ENCODE data around the gene RAET1G. TPM values are rescaled to one million over a fixed set of nuclear protein-coding genes. Genes with fewer than 3 reads are reported as not detected.
"Not testable (repeated sequence)": the region's sequence is repeated elsewhere in the genome, so short reads cannot be mapped to it uniquely, and the experiment has no call there.

RAET1G gene
- total RNA-seq, 1 experiment from 2014 or later, result 1.2 TPM

DNA sequence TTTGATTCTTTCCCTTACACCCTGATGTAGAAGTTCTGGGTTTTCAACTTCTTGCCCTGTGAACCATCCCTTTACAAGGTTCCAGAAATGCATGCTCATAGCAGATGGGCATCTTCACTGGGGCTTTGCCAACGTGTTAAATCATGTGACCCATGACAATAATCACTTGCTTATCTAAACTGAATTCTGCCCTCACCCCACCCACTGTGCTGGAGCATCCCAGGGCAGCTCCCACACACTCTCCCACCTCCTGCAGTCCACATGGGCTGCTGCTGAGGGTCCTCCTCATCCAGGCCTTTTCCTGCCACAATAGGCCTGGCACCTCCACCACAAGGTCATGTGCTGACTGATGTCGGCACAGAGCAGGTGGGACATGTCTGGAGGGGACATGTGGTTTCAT, 45.1 kb upstream of the RAET1G start:
- intact Hi-C loops (cut with micrococcal nuclease; ENCODE audit: unreplicated experiment); H3K36me3 ChIP-seq (ENCODE audit: control insufficient read depth, insufficient read depth, low read length); H3K4me3 ChIP-seq (ENCODE audit: low read depth in 2 of 2, low read length in 2 of 2); POLR2A ChIA-PET; BruUV-seq (replicated peaks); CTCF ChIA-PET; in situ Hi-C loops (cut with HindIII; ENCODE audit: low pct_unique_long_range_greater_than_20kb, low sequenced_read_pairs); H3K4me1 ChIP-seq (ENCODE audit: control insufficient read depth, insufficient read depth, low read length); DNase-seq (ENCODE audit: low read depth, low spot score); H3K27ac ChIP-seq (ENCODE audit: low read length); H3K27me3 ChIP-seq (ENCODE audit: control insufficient read depth, insufficient read depth, low read length); ATAC-seq; H3K9me3 ChIP-seq (ENCODE audit: control insufficient read depth, insufficient read depth, low read depth, low read length): not testable (repeated sequence)

DNA sequence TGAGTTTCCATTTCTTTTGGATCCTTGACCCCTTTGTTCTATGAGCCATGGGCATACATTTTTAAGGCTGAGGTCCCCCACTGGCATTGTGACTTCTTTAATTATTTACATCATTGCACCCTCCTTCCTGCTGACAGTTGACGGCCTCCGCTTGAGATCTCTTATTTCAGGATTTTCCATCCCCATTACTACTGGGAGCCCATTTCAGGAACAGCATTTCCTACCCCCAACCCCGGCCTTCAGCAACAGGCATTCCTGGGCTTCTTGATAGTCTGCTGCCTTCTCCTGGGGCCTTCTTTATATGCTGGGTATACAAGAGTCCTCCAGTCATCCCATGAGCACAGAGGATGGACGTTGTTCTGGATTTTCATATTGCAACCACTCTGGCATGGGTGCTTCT, 44.7 kb upstream of the RAET1G start:
- ATAC-seq (no peak), DNase-seq (ENCODE audit: low read depth, low spot score) (no peak)
- Histone ChIP-seq H3K9me3 (ENCODE audit: control insufficient read depth, insufficient read depth, low read depth, low read length) (no peaks in the 10 kb centered on the region), H3K27me3 (ENCODE audit: control insufficient read depth, insufficient read depth, low read length) (no peaks in the 10 kb centered on the region), H3K36me3 (ENCODE audit: control insufficient read depth, insufficient read depth, low read length) (no peaks in the 10 kb centered on the region), H3K4me1 (ENCODE audit: control insufficient read depth, insufficient read depth, low read length) (peaks cover 7% of the 10 kb centered on the region), H3K27ac (ENCODE audit: low read length) (no peak overlapping the region), H3K4me3 (ENCODE audit: low read depth in 2 of 2, low read length in 2 of 2) (no peak overlapping the region)
- no peak for TF ChIP-seq POLR2AphosphoS5 (IDR thresholded peaks at IDR 0.05; ENCODE audit: low read depth, low read length)
- TF ChIP-seq TCF7L2 (IDR thresholded peaks at IDR 0.05; ENCODE audit: low read depth, low read length), result no peak
- TF ChIP-seq, protein P1, sequence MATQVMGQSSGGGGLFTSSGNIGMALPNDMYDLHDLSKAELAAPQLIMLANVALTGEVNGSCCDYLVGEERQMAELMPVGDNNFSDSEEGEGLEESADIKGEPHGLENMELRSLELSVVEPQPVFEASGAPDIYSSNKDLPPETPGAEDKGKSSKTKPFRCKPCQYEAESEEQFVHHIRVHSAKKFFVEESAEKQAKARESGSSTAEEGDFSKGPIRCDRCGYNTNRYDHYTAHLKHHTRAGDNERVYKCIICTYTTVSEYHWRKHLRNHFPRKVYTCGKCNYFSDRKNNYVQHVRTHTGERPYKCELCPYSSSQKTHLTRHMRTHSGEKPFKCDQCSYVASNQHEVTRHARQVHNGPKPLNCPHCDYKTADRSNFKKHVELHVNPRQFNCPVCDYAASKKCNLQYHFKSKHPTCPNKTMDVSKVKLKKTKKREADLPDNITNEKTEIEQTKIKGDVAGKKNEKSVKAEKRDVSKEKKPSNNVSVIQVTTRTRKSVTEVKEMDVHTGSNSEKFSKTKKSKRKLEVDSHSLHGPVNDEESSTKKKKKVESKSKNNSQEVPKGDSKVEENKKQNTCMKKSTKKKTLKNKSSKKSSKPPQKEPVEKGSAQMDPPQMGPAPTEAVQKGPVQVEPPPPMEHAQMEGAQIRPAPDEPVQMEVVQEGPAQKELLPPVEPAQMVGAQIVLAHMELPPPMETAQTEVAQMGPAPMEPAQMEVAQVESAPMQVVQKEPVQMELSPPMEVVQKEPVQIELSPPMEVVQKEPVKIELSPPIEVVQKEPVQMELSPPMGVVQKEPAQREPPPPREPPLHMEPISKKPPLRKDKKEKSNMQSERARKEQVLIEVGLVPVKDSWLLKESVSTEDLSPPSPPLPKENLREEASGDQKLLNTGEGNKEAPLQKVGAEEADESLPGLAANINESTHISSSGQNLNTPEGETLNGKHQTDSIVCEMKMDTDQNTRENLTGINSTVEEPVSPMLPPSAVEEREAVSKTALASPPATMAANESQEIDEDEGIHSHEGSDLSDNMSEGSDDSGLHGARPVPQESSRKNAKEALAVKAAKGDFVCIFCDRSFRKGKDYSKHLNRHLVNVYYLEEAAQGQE (IDR thresholded peaks at IDR 0.05; ENCODE audit: insufficient read depth in 1 of 2, low read depth in 2 of 2, low read length in 1 of 2), result no peak
- TF ChIP-seq SIN3A (IDR thresholded peaks at IDR 0.05; ENCODE audit: borderline replicate concordance, insufficient read depth, low read depth, low read length), result no peak
- TF ChIP-seq, protein P2, sequence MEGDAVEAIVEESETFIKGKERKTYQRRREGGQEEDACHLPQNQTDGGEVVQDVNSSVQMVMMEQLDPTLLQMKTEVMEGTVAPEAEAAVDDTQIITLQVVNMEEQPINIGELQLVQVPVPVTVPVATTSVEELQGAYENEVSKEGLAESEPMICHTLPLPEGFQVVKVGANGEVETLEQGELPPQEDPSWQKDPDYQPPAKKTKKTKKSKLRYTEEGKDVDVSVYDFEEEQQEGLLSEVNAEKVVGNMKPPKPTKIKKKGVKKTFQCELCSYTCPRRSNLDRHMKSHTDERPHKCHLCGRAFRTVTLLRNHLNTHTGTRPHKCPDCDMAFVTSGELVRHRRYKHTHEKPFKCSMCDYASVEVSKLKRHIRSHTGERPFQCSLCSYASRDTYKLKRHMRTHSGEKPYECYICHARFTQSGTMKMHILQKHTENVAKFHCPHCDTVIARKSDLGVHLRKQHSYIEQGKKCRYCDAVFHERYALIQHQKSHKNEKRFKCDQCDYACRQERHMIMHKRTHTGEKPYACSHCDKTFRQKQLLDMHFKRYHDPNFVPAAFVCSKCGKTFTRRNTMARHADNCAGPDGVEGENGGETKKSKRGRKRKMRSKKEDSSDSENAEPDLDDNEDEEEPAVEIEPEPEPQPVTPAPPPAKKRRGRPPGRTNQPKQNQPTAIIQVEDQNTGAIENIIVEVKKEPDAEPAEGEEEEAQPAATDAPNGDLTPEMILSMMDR (IDR thresholded peaks at IDR 0.05), result no peak
- intact Hi-C loops (cut with micrococcal nuclease; ENCODE audit: unreplicated experiment), result no loop called here
- ChIA-PET CTCF (no interaction called here), POLR2A (no interaction called here)
- no TSS peak for BruUV-seq (replicated peaks)
- in situ Hi-C loops (cut with HindIII; ENCODE audit: low pct_unique_long_range_greater_than_20kb, low sequenced_read_pairs), result no loop called here

DNA sequence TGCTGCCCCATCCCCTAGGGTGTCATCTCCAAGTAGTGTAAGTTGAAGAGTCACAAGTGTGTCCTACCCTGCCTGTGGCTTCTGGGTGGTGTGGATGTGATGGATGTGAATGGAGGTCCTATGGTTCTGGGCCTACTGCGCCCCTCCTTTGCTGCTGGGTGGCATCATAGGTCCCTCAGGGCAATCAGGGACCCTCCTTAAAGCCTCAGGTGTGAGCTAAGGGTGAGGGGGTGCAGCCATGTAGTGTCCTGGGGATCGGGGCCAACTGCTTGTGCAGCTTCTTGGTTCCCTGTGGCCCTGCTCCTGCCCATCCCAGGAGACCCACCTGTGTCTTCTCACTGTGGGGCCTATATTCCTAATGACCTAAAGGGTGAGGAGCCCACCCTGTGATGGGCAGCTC, 43.4 kb upstream of the RAET1G start:
- H3K27me3 ChIP-seq (ENCODE audit: control insufficient read depth, insufficient read depth, low read length); intact Hi-C loops (cut with micrococcal nuclease; ENCODE audit: unreplicated experiment): not testable (repeated sequence)

More for the DNA sequence above, 43.4 kb upstream of the RAET1G start:
- BruUV-seq (replicated peaks); H3K9me3 ChIP-seq (ENCODE audit: control insufficient read depth, insufficient read depth, low read depth, low read length); H3K4me3 ChIP-seq (ENCODE audit: low read depth in 2 of 2, low read length in 2 of 2); POLR2A ChIA-PET; DNase-seq (ENCODE audit: low read depth, low spot score); CTCF ChIA-PET; H3K36me3 ChIP-seq (ENCODE audit: control insufficient read depth, insufficient read depth, low read length); H3K4me1 ChIP-seq (ENCODE audit: control insufficient read depth, insufficient read depth, low read length); H3K27ac ChIP-seq (ENCODE audit: low read length); in situ Hi-C loops (cut with HindIII; ENCODE audit: low pct_unique_long_range_greater_than_20kb, low sequenced_read_pairs); ATAC-seq: not testable (repeated sequence)

Measured in Panc1 (cell line).